A172 (cell line): ENCODE measurements around the gene DNAJB1. TPM values are rescaled to one million over a fixed set of nuclear protein-coding genes. Genes with fewer than 3 reads are reported as not detected.

ENCODE experiments used
- DNase-seq: peaks from one replicate; pipeline ENCODE4 v3.0.0-alpha.2; 2015; ENCODE audit warnings: low spot score
- total RNA-seq: library from RNA; depleted of rRNA; stranded (reverse); fragments of >200 nt; shearing (Covaris generic); gene quantifications from 2 replicates; pipeline ENCODE4 v1.2.3, GENCODE V29; 2014

Gene DNAJB1
- total RNA-seq, 1 experiment from 2014 or later: 216 TPM

- peak; percentile 97 for DNase-seq
These were observed 22.0 kb downstream of the DNAJB1 start, which contains the start of gene GIPC1 for GRCh38 chr19:14496029-14496833. Gene GIPC1 (minus strand): TSS chr19:14496127. CDS start chr19:14482976, 13,151 bp downstream.

- DNase-seq: no peak
These were observed 22.5 kb downstream of the DNAJB1 start for GRCh38 chr19:14495672-14496028.

- DNase-seq: no peak
These were observed 23.1 kb downstream of the DNAJB1 start for GRCh38 chr19:14494910-14495671.

- no peak for DNase-seq
These were observed 23.8 kb downstream of the DNAJB1 start for GRCh38 chr19:14494411-14494810.

- no peak for DNase-seq
These were observed 25.4 kb downstream of the DNAJB1 start for GRCh38 chr19:14492756-14493337.

- no peak for DNase-seq
These were observed 30.6 kb downstream of the DNAJB1 start for GRCh38 chr19:14487370-14488125.

GRCh38 chr19:14482172-14482941 is 35.8 kb downstream of the DNAJB1 start:
- DNase-seq: no peak

GRCh38 chr19:14480700-14481079 is 37.5 kb downstream of the DNAJB1 start:
- no peak for DNase-seq

- DNase-seq: no peak
These were observed 38.1 kb downstream of the DNAJB1 start for GRCh38 chr19:14479975-14480699.

GRCh38 chr19:14479309-14479974 is 38.8 kb downstream of the DNAJB1 start:
- DNase-seq: no peak

GRCh38 chr19:14478113-14478545 is 40.1 kb downstream of the DNAJB1 start:
- no peak for DNase-seq

- DNase-seq: no peak
These were observed 40.6 kb downstream of the DNAJB1 start for GRCh38 chr19:14477418-14478112.

- peak; percentile 96 for DNase-seq
These were observed 41.4 kb downstream of the DNAJB1 start for GRCh38 chr19:14476673-14477401.

GRCh38 chr19:14476327-14476672 is 41.9 kb downstream of the DNAJB1 start:
- DNase-seq: no peak

- peak; percentile 73 for DNase-seq
These were observed 42.7 kb downstream of the DNAJB1 start, which contains the start of gene PTGER1 for GRCh38 chr19:14475251-14476073. Gene PTGER1 (minus strand): TSS chr19:14475354. CDS start chr19:14474320, 1,034 bp downstream.

- DNase-seq: no peak
These were observed 43.4 kb downstream of the DNAJB1 start for GRCh38 chr19:14474827-14475226.

- DNase-seq: no peak
These were observed 44.1 kb downstream of the DNAJB1 start for GRCh38 chr19:14473978-14474578.
